Thymus (tissue), 11 donors: ENCODE results near the gene KIF24. TPM values are rescaled to one million over a fixed set of nuclear protein-coding genes. Genes with fewer than 3 reads are reported as not detected.
"Not testable (repeated sequence)": the region's sequence is repeated elsewhere in the genome, so short reads cannot be mapped to it uniquely, and the experiment has no call there.

Experiments
- DNase-seq, 9 donors: peaks; one replicate each; pipeline ENCODE4 v3.0.0-alpha.2; 2013; ENCODE audit warnings: low spot score in 9 of 9, low read depth in 6 of 9, missing footprints in 1 of 9
- H3K27ac ChIP-seq, 2 donors: one replicate each; pipeline ENCODE4 v1.5.1; 2013; ENCODE audit warnings: control low read depth in 1 of 2, low read depth in 1 of 2, low read length in 1 of 2, mild to moderate bottlenecking in 1 of 2, moderate library complexity in 1 of 2
- H3K27me3 ChIP-seq, 2 donors: one replicate each; pipeline ENCODE4 v1.5.1; 2013; ENCODE audit warnings: low read length in 1 of 2; ENCODE audit not compliant: control insufficient read depth in 2 of 2, insufficient read depth in 1 of 2
- H3K36me3 ChIP-seq, 2 donors: one replicate each; pipeline ENCODE4 v1.5.1; 2013; ENCODE audit warnings: low read length in 1 of 2, mild to moderate bottlenecking in 1 of 2, moderate library complexity in 1 of 2; ENCODE audit not compliant: control insufficient read depth in 2 of 2, insufficient read depth in 2 of 2
- H3K4me1 ChIP-seq, 2 donors: one replicate each; pipeline ENCODE4 v1.5.1; 2013; ENCODE audit warnings: low read length in 2 of 2; ENCODE audit not compliant: control insufficient read depth in 2 of 2, insufficient read depth in 2 of 2
- H3K4me3 ChIP-seq, 2 donors: one replicate each; pipeline ENCODE4 v1.5.1; 2013; ENCODE audit warnings: low read length in 2 of 2, control low read depth in 1 of 2, mild to moderate bottlenecking in 1 of 2
- H3K9me3 ChIP-seq, 2 donors: one replicate each; pipeline ENCODE4 v1.5.1; 2013; ENCODE audit warnings: low read length in 1 of 2, mild to moderate bottlenecking in 1 of 2; ENCODE audit not compliant: control insufficient read depth in 2 of 2, insufficient read depth in 1 of 2
- WGBS: extraction: QIAGEN DNeasy Blood & Tissue Kit; methylation state at CpG from one replicate; pipeline ENCODE4 v1.1.7; 2013; 5-methylcytosine and 5-hydroxymethylcytosine counted together
- polyA plus RNA-seq: library from polyadenylated mRNA; stranded (reverse); fragments of 200-250 nt; gene quantifications from one replicate; pipeline ENCODE4 v1.2.3, GENCODE V29; 2013
- total RNA-seq: library from RNA; stranded (reverse); fragments of 120-200 nt; gene quantifications from one replicate; pipeline ENCODE4 v1.2.4, GENCODE V29; 2013
- donor health status: healthy.

Gene KIF24
- total and polyA plus RNA-seq, 2 donors = 0.57 to 4.5 TPM

GRCh38 chr9:34346873-34347799 is 18.1 kb upstream of the KIF24 start:
- no peak for DNase-seq
- no peaks in the 10 kb centered on the region for H3K27me3 ChIP-seq
- H3K4me3 ChIP-seq = no peak overlapping the region
- H3K4me1 ChIP-seq = no peaks in the 10 kb centered on the region
- no peaks in the 10 kb centered on the region for H3K9me3 ChIP-seq
- WGBS = 97% methylated on average over 15 of the region's 15 CpGs
- H3K27ac ChIP-seq = no peak overlapping the region
- H3K36me3 ChIP-seq = peaks cover 23 to 31% of the 10 kb centered on the region in 2 donors

DNA sequence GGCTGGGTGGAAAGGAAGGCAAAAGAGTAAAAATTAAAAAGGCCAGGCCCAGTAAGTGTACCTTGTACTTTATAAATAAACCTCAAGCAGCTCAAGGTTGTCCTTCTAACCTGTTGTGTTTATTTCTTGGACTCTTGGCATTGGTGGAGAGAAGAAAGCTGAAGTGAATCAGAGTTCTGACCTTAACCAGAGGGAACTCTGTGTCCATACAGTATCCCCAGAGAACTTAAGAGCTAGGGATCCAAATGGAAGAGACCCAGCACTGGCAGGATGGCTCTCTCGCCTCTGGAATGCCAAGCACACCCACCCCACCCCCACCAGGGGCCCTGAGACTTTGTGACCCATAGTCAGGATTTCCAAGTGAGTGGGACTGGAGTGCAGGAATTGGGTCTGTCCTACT is 14.5 kb upstream of the KIF24 start:
- Histone ChIP-seq H3K4me1 (no peaks in the 10 kb centered on the region), H3K9me3 (no peaks in the 10 kb centered on the region), H3K4me3 (no peak overlapping the region), H3K27ac (no peak overlapping the region), H3K27me3 (no peaks in the 10 kb centered on the region), H3K36me3 (peaks cover 39 to 60% of the 10 kb centered on the region in 2 donors)
- DNase-seq = no peak
- WGBS = 98% methylated on average over 1 of the region's 1 CpG

GRCh38 chr9:34343090-34343489 is 14.0 kb upstream of the KIF24 start:
- no peaks in the 10 kb centered on the region for H3K9me3 ChIP-seq
- no peaks in the 10 kb centered on the region for H3K27me3 ChIP-seq
- H3K4me3 ChIP-seq = no peak overlapping the region
- 99% methylated on average over 5 of the region's 5 CpGs for whole genome bisulfite sequencing
- H3K27ac ChIP-seq = no peak overlapping the region
- DNase-seq = no peak
- no peaks in the 10 kb centered on the region for H3K4me1 ChIP-seq
- H3K36me3 ChIP-seq = peaks cover 42 to 63% of the 10 kb centered on the region in 2 donors

DNA sequence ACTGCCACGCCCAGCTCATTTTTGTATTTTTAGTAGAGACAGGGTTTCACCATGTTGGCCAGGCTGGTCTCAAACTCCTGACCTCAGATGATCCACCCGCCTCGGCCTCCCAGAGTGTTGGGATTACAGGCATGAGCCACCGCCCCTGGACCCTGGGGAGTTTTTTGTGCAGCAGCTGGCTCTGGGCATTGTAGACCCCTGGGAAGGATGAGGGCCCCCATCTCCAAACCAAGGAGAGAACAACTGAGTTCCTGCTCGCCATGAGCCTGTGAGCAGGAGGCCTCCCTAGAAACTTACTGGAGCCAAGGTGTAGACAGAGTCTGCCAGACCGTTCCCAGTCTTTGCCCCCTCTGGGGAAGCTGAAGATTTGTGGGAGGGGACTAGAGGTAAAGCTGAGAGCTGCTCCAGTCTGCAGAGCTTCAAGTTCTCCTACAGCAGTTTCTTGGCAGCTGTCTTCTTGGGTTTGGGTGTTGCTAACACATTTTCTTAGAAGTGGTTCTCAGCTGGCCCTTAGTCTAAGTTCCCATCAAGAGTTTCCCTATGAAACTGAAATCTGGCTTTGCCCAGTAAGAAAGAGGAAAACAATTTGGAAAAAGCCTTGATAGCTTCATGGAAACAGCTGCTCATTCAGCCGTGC is 12.7 kb upstream of the KIF24 start:
- peaks cover 37 to 61% of the 10 kb centered on the region in 2 donors for H3K36me3 ChIP-seq

DNA sequence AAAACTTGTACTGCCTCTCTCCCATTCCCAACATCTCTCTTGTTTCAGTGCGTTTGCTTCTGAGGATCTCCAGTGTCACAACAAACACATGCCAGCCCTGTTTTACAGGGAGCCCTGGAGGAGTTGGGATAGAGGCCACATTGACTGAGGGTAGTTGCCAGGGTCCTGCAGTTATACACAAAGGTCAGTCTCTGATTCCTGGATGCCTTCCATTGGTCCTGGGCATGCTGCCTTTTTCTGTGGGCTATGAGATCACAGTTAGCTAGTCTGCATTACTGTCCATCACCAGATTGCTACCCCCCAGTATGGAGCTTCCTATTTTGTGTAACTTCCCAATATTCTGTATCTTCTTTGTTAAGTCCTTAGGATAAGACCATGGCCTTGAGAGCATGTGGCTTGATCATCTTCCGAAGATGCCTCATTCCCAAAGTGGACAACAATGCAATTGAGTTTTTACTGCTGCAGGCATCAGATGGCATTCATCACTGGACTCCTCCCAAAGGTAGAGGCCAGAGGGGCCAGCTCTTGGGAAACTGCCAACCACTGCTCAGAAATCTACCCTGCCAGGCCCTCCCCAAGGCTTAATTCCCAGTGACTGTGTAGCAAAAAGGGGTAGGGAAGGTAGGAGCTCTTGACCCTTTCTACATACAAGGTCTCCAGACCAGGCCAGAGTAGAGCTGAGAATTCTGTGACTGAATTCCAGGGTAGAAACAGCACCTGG is 9.8 kb upstream of the KIF24 start:
- Histone ChIP-seq H3K27me3 (no peaks in the 10 kb centered on the region), H3K36me3 (peaks cover 36 to 55% of the 10 kb centered on the region in 2 donors), H3K4me1 (no peaks in the 10 kb centered on the region), H3K4me3 (no peak overlapping the region), H3K9me3 (no peaks in the 10 kb centered on the region), H3K27ac (no peak overlapping the region)
- WGBS = 98% methylated on average over 2 of the region's 2 CpGs
- no peak for DNase-seq

More for the DNA sequence above, 12.7 kb upstream of the KIF24 start:
- no peaks in the 10 kb centered on the region for H3K4me1 ChIP-seq
- H3K4me3 ChIP-seq = no peak overlapping the region
- no peak overlapping the region for H3K27ac ChIP-seq
- WGBS = 95% methylated on average over 7 of the region's 7 CpGs
- H3K27me3 ChIP-seq = no peaks in the 10 kb centered on the region
- H3K9me3 ChIP-seq = no peaks in the 10 kb centered on the region
- no peak for DNase-seq

- not testable (repeated sequence) for H3K27me3 ChIP-seq, H3K9me3 ChIP-seq, H3K27ac ChIP-seq, DNase-seq, H3K4me1 ChIP-seq, H3K4me3 ChIP-seq
- peaks cover 29 to 48% of the 10 kb centered on the region in 2 donors for H3K36me3 ChIP-seq
Measured at GRCh38 chr9:34338079-34338478, 9.0 kb upstream of the KIF24 start.

- no peak overlapping the region for H3K4me3 ChIP-seq
- H3K36me3 ChIP-seq = peaks cover 25 to 42% of the 10 kb centered on the region in 2 donors
- H3K27ac ChIP-seq = no peak overlapping the region
- DNase-seq = peak in 2 of 9 donors; percentile 5 to 17
- WGBS = 72% methylated on average over 2 of the region's 2 CpGs
- H3K27me3 ChIP-seq = no peaks in the 10 kb centered on the region
- H3K9me3 ChIP-seq = no peaks in the 10 kb centered on the region
- H3K4me1 ChIP-seq = no peaks in the 10 kb centered on the region
Measured at GRCh38 chr9:34337403-34337802, 8.3 kb upstream of the KIF24 start.

DNA sequence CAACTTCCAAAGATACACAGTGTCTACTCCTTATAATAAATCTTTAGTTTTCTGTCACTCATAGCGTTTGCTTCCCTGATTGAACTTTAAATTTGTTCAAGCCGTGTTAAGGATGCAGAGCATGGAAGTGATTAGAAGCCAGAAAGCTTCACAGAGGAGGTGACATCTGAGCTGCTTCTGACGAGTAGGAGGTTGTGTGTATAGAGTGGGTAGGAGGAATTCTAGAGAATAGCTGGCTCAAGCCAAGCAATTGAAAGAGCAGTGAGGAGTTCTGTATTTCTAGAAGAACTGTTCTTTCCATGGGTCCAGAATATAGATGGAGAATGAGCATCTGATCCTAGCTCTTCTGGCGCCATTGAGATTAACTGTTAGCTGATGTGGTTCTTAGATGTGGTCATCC is 6.3 kb upstream of the KIF24 start:
- H3K27me3 ChIP-seq = no peaks in the 10 kb centered on the region
- no peak overlapping the region for H3K27ac ChIP-seq
- peaks cover 15 to 21% of the 10 kb centered on the region in 2 donors for H3K36me3 ChIP-seq
- WGBS = 93% methylated on average over 4 of the region's 4 CpGs
- no peak for DNase-seq
- H3K4me1 ChIP-seq = peaks cover 2% of the 10 kb centered on the region in 2 donors
- no peak overlapping the region for H3K4me3 ChIP-seq
- H3K9me3 ChIP-seq = no peaks in the 10 kb centered on the region

- 96% methylated on average over 2 of the region's 2 CpGs for WGBS
- H3K27me3 ChIP-seq = no peaks in the 10 kb centered on the region
- H3K36me3 ChIP-seq = peaks cover 10 to 20% of the 10 kb centered on the region in 2 donors
- no peak overlapping the region for H3K4me3 ChIP-seq
- H3K4me1 ChIP-seq = peaks cover 2 to 3% of the 10 kb centered on the region in 2 donors
- no peak for DNase-seq
- no peaks in the 10 kb centered on the region for H3K9me3 ChIP-seq
- no peak overlapping the region for H3K27ac ChIP-seq
Measured at GRCh38 chr9:34334916-34335315, 5.8 kb upstream of the KIF24 start.
